ENCODE measurements around the gene GSK3A.

GSK3A gene

GRCh38 chr19:42199440-42200115, 42.8 kb downstream of the GSK3A start:
- Histone ChIP-seq H3K27me3 (ENCODE audit: insufficient read depth, poor library complexity, severe bottlenecking) (no peaks in the 10 kb centered on the region), H3K4me3 (ENCODE audit: severe bottlenecking) (no peak overlapping the region), H3K27ac (ENCODE audit: poor library complexity, severe bottlenecking) (peak overlapping the region; percentile 88), H3K9me3 (ENCODE audit: severe bottlenecking) (no peaks in the 10 kb centered on the region), H3K36me3 (ENCODE audit: low read depth) (peaks cover 52% of the 10 kb centered on the region), H3K4me1 (ENCODE audit: insufficient read depth, poor library complexity, severe bottlenecking) (peaks cover 31% of the 10 kb centered on the region)
- DNase-seq (ENCODE audit: low spot score) (peak; percentile 84), ATAC-seq (ENCODE audit: low read depth) (peak; percentile 86)
- TF ChIP-seq, protein P1, sequence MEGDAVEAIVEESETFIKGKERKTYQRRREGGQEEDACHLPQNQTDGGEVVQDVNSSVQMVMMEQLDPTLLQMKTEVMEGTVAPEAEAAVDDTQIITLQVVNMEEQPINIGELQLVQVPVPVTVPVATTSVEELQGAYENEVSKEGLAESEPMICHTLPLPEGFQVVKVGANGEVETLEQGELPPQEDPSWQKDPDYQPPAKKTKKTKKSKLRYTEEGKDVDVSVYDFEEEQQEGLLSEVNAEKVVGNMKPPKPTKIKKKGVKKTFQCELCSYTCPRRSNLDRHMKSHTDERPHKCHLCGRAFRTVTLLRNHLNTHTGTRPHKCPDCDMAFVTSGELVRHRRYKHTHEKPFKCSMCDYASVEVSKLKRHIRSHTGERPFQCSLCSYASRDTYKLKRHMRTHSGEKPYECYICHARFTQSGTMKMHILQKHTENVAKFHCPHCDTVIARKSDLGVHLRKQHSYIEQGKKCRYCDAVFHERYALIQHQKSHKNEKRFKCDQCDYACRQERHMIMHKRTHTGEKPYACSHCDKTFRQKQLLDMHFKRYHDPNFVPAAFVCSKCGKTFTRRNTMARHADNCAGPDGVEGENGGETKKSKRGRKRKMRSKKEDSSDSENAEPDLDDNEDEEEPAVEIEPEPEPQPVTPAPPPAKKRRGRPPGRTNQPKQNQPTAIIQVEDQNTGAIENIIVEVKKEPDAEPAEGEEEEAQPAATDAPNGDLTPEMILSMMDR (IDR thresholded peaks at IDR 0.05; ENCODE audit: poor library complexity, severe bottlenecking), result peak; percentile 67

DNA sequence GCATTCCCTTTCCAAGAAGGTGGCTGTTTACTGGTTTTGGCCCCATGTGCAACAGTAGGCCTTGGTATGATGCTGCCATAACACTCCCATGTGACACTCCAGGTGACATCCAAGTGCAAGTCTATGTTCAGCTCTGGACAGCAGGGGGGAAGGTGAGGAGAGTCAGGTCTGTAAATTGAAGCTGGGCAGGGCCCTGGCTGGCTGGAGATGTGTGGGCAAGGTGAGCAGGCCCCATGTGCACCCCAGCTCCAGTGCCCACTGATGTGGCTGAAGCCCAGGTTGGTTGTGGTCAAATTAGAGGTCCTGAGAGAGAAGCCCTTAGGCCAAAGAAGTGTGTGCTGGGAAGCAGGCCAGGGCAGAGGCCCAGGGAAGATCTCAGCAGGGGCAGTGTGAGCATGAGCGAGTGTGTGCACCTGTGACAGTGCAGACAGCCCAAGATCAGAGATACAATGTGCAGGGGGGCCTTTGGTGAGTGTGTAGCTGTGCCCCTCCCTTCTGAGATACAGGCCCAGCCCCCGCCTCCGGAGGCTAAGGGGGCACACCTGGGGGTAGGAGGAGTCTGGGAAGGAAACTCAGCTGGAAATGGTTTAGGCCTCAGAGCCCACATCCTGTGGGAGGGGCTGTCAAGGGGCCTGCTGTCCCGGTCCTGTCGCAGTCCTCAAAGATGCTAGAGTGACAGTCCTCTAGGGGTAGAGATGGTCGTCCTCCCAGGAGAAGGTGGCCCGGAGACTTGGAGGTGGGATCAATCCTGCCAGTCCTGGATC, 43.5 kb downstream of the GSK3A start:
- DNase-seq (ENCODE audit: low spot score), result no peak
- TF ChIP-seq, protein P1 (IDR thresholded peaks at IDR 0.05; ENCODE audit: poor library complexity, severe bottlenecking), result no peak
- Histone ChIP-seq H3K4me1 (ENCODE audit: insufficient read depth, poor library complexity, severe bottlenecking) (peaks cover 31% of the 10 kb centered on the region), H3K9me3 (ENCODE audit: severe bottlenecking) (peaks cover under 1% of the 10 kb centered on the region), H3K27ac (ENCODE audit: poor library complexity, severe bottlenecking) (peak overlapping the region; percentile 88), H3K36me3 (ENCODE audit: low read depth) (peaks cover 46% of the 10 kb centered on the region), H3K27me3 (ENCODE audit: insufficient read depth, poor library complexity, severe bottlenecking) (no peaks in the 10 kb centered on the region), H3K4me3 (ENCODE audit: severe bottlenecking) (no peak overlapping the region)
- ATAC-seq (ENCODE audit: low read depth), result peak; percentile 11

- Histone ChIP-seq H3K27me3 (ENCODE audit: insufficient read depth, poor library complexity, severe bottlenecking) (no peaks in the 10 kb centered on the region), H3K4me1 (ENCODE audit: insufficient read depth, poor library complexity, severe bottlenecking) (peaks cover 33% of the 10 kb centered on the region), H3K27ac (ENCODE audit: poor library complexity, severe bottlenecking) (peak overlapping the region; percentile 88), H3K9me3 (ENCODE audit: severe bottlenecking) (peaks cover 4% of the 10 kb centered on the region), H3K36me3 (ENCODE audit: low read depth) (peaks cover 32% of the 10 kb centered on the region), H3K4me3 (ENCODE audit: severe bottlenecking) (no peak overlapping the region)
- TF ChIP-seq, protein P1 (IDR thresholded peaks at IDR 0.05; ENCODE audit: poor library complexity, severe bottlenecking), result no peak
- ATAC-seq (ENCODE audit: low read depth) (no peak), DNase-seq (ENCODE audit: low spot score) (no peak)
Measured at GRCh38 chr19:42197375-42197817, 45.0 kb downstream of the GSK3A start.

DNA sequence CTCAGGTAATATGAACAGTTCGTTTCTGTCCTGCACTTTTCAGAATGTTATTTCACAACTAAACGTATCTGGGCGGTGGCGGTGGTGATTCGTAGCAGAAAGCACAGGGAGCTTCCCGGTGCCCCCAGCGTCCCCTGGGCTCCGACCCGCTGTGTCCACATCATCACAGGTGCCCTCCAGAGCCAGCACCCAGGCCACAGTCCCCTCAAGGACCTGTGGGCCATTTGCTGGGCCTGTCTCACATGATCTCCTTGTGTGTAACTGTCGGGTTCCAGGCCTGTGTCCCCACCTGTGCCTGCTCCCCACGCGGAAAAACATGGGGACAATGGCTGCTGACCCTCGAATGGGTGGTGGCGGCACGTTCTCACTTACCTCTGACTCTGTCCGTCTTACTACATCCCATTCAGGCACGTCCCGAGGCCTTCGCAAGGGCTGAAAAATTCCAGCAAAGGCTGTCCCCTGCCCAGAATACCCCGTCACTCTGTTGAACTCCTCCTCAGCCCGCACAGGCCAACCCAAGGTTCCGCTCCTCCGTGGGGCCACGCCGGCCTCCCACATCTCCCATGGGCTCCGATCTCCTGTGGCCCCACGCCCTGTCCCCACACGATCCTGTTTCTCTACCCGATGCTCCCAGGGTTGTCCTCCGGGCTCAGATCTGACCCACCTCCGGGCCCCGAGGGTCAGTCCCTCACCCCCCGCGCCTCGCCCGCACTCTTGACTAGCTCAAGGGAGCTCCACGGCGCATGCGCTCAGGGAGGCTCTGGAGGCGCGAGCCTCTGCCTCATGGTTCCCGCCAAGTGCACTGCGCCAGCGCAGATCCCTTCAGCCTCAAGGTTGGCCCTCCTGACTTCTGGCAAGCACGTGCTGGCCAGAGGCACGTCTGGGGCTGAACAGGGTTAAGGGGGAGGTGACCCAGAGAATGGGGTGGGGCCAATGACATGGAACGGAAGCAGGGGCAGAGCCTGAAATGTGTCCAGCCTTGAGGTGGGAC, 46.1 kb downstream of the GSK3A start:
- no peaks in the 10 kb centered on the region for H3K27me3 ChIP-seq (ENCODE audit: insufficient read depth, poor library complexity, severe bottlenecking)
- H3K4me3 ChIP-seq (ENCODE audit: severe bottlenecking), result no peak overlapping the region
- peaks cover 4% of the 10 kb centered on the region for H3K9me3 ChIP-seq (ENCODE audit: severe bottlenecking)
- TF ChIP-seq, protein P1 (IDR thresholded peaks at IDR 0.05; ENCODE audit: poor library complexity, severe bottlenecking), result no peak
- H3K36me3 ChIP-seq (ENCODE audit: low read depth), result peaks cover 25% of the 10 kb centered on the region
- no peak for DNase-seq (ENCODE audit: low spot score)
- peak overlapping the region; percentile 88 for H3K27ac ChIP-seq (ENCODE audit: poor library complexity, severe bottlenecking)
- ATAC-seq (ENCODE audit: low read depth), result no peak
- peaks cover 44% of the 10 kb centered on the region for H3K4me1 ChIP-seq (ENCODE audit: insufficient read depth, poor library complexity, severe bottlenecking)

Data from RWPE2 (cell line).